HCT116 (cell line): ENCODE data around the gene THSD4.

Experiments
- CBX3 ChIP-seq: IDR thresholded peaks from 2 replicates; pipeline ENCODE4 v1.6.1; 2012; ENCODE audit warnings: low read depth
- CTCF ChIP-seq, 3 experiments: fragments of 200-600 bp in 1 of 3; sonication (generic) in 1 of 3; IDR thresholded peaks in 2 of 3; conservative IDR thresholded peaks in 1 of 3; 2 replicates each; pipeline ENCODE4 v1.5.1; 2012 to 2017; ENCODE audit warnings: low read depth in 2 of 3, low read length in 2 of 3, antibody characterized with exemption in 1 of 3, borderline replicate concordance in 1 of 3, control low read depth in 1 of 3, mild to moderate bottlenecking in 1 of 3, mixed read lengths in 1 of 3, mixed run types in 1 of 3, moderate library complexity in 1 of 3; ENCODE audit not compliant: insufficient read depth in 1 of 3
- EGR1 ChIP-seq: IDR thresholded peaks from 2 replicates; pipeline ENCODE4 v1.6.1; 2012; ENCODE audit warnings: low read depth
- FOSL1 ChIP-seq: IDR thresholded peaks from 2 replicates; pipeline ENCODE4 v1.6.1; 2012; ENCODE audit warnings: low read depth
- POLR2AphosphoS5 ChIP-seq: IDR thresholded peaks from 2 replicates; pipeline ENCODE4 v1.6.1; 2011; ENCODE audit warnings: mild to moderate bottlenecking, low read depth, low read length, moderate library complexity
- REST ChIP-seq: IDR thresholded peaks from 2 replicates; pipeline ENCODE4 v1.6.1; 2012; ENCODE audit warnings: low read depth
- TCF7L2 ChIP-seq: IDR thresholded peaks from 2 replicates; pipeline ENCODE4 v1.7.0; 2011; ENCODE audit warnings: borderline replicate concordance, inconsistent platforms; ENCODE audit not compliant: insufficient read depth, insufficient read length; ENCODE audit errors: extremely low read depth
- YY1 ChIP-seq: IDR thresholded peaks from 2 replicates; pipeline ENCODE4 v1.6.1; 2011; ENCODE audit warnings: low read length, low read depth, moderate library complexity, mild to moderate bottlenecking; ENCODE audit not compliant: insufficient replicate concordance; ENCODE audit errors: extremely low read depth
- ZFX ChIP-seq: fragments of 450-650 bp; IDR thresholded peaks from 2 replicates; pipeline ENCODE4 v1.6.1; 2017
- TF ChIP-seq, protein P1 (sequence below): IDR thresholded peaks from 2 replicates; pipeline ENCODE4 v1.6.1; 2012
- TF ChIP-seq, protein P2 (sequence below): IDR thresholded peaks from 2 replicates; pipeline ENCODE4 v1.6.1; 2011; ENCODE audit warnings: mild to moderate bottlenecking, low read length, moderate library complexity; ENCODE audit not compliant: insufficient replicate concordance; ENCODE audit errors: extremely low read depth

GRCh38 chr15:71198846-71199245, 83.6 kb downstream of the THSD4 start:
- TF ChIP-seq REST (no peak), CBX3 (no peak), CTCF (IDR thresholded peaks at IDR 0.05 in 2 of 3, conservative IDR thresholded peaks at IDR 0.05 in 1 of 3; ENCODE audit: borderline replicate concordance in 1 of 3, insufficient read depth in 1 of 3, low read depth in 2 of 3, low read length in 2 of 3) (no peak), EGR1 (no peak), ZFX (no peak), FOSL1 (no peak), YY1 (no peak), TCF7L2 (no peak), POLR2AphosphoS5 (no peak)
- TF ChIP-seq, protein P1, sequence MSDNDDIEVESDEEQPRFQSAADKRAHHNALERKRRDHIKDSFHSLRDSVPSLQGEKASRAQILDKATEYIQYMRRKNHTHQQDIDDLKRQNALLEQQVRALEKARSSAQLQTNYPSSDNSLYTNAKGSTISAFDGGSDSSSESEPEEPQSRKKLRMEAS = no peak
- TF ChIP-seq, protein P2, sequence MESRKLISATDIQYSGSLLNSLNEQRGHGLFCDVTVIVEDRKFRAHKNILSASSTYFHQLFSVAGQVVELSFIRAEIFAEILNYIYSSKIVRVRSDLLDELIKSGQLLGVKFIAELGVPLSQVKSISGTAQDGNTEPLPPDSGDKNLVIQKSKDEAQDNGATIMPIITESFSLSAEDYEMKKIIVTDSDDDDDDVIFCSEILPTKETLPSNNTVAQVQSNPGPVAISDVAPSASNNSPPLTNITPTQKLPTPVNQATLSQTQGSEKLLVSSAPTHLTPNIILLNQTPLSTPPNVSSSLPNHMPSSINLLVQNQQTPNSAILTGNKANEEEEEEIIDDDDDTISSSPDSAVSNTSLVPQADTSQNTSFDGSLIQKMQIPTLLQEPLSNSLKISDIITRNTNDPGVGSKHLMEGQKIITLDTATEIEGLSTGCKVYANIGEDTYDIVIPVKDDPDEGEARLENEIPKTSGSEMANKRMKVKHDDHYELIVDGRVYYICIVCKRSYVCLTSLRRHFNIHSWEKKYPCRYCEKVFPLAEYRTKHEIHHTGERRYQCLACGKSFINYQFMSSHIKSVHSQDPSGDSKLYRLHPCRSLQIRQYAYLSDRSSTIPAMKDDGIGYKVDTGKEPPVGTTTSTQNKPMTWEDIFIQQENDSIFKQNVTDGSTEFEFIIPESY = no peak
